A549 (cell line): Measurements from ENCODE around the gene ZYG11B. TPM values are rescaled to one million over a fixed set of nuclear protein-coding genes. Genes with fewer than 3 reads are reported as not detected.
"Not testable (repeated sequence)": the region's sequence is repeated elsewhere in the genome, so short reads cannot be mapped to it uniquely, and the experiment has no call there.

ENCODE experiments used
- ATAC-seq, 2 experiments: fragments of 200-7000 bp in 1 of 2; fragments of >200 bp in 1 of 2; cut with Nextera tagmentation in 1 of 2; cut with Tn5 transposase in 1 of 2; 3 replicates each; pipeline versions ENCODE4 v1.8.0 to v1.9.1; 2018 to 2020; ENCODE audit warnings: mild to moderate bottlenecking in 1 of 2, moderate library complexity in 1 of 2
- CTCF ChIA-PET: fragments of 300-600 bp; sonication (Branson Sonifier 250); formaldehyde crosslinking; extraction: SDS; loops from one replicate; lab custom pipeline; 2021; ENCODE audit warnings: antibody characterized with exemption, inconsistent platforms; lab: Yijun Ruan, JAX
- POLR2A ChIA-PET: fragments of 350-600 bp; formaldehyde crosslinking; extraction: SDS; loops from one replicate; lab custom pipeline; 2021; ENCODE audit warnings: antibody characterized with exemption, inconsistent platforms; lab: Yijun Ruan, JAX
- DNase-seq, 2 experiments: peaks; one replicate each; pipeline versions ENCODE4 v3.0.0 to v3.0.0-alpha.2; 2011 to 2016; ENCODE audit warnings: low read depth in 1 of 2, low spot score in 1 of 2
- FAIRE-seq: peaks from 2 replicates; lab custom pipeline; 2011; peaks lifted over from hg19 to GRCh38; lab: Jason Lieb, UNC
- H3K27ac ChIP-seq, 2 experiments: fragments of >200 bp; sonication (Bioruptor Twin); formaldehyde crosslinking; 3 replicates each; pipeline ENCODE4 v1.5.1; 2016 to 2017
- H3K4me1 ChIP-seq: fragments of >200 bp; sonication (Bioruptor Twin); formaldehyde crosslinking; 3 replicates; pipeline ENCODE4 v1.6.1; 2016
- H3K4me2 ChIP-seq: fragments of >200 bp; sonication (Bioruptor Twin); formaldehyde crosslinking; 3 replicates; pipeline ENCODE4 v1.6.1; 2016
- H3K4me3 ChIP-seq: fragments of >200 bp; sonication (Bioruptor Twin); formaldehyde crosslinking; 3 replicates; pipeline ENCODE4 v1.5.1; 2016
- H3K9me3 ChIP-seq: fragments of >200 bp; sonication (Bioruptor Twin); formaldehyde crosslinking; 3 replicates; pipeline ENCODE4 v1.6.1; 2016
- ATOH8 ChIP-seq: fragments of 250-450 bp; sonication (Bioruptor Pico); IDR thresholded peaks from 2 replicates; pipeline ENCODE4 v1.5.0; 2020; ENCODE audit warnings: low read depth, mild to moderate bottlenecking, moderate library complexity
- BHLHE40 ChIP-seq: IDR thresholded peaks from 2 replicates; pipeline ENCODE4 v1.6.1; 2012; ENCODE audit warnings: low read depth, low read length, inconsistent platforms
- CHD2 ChIP-seq: fragments of 150-350 bp; IDR thresholded peaks from 2 replicates; pipeline ENCODE4 v1.6.1; 2014; ENCODE audit warnings: low read length; ENCODE audit not compliant: partially characterized antibody
- CHD4 ChIP-seq: fragments of 200-600 bp; sonication (generic); IDR thresholded peaks from 2 replicates; pipeline ENCODE4 v1.6.1; 2016; ENCODE audit warnings: antibody characterized with exemption, mild to moderate bottlenecking, borderline replicate concordance
- CTCF ChIP-seq: fragments of >200 bp; sonication (Bioruptor Twin); formaldehyde crosslinking; IDR thresholded peaks from 3 replicates; pipeline ENCODE4 v1.5.1; 2016
- FOXS1 ChIP-seq: fragments of 250-450 bp; sonication (Bioruptor Pico); IDR thresholded peaks from 2 replicates; pipeline ENCODE4 v1.5.0; 2020; ENCODE audit warnings: mild to moderate bottlenecking, moderate library complexity
- HEYL ChIP-seq: fragments of 250-450 bp; sonication (Bioruptor Pico); IDR thresholded peaks from 2 replicates; pipeline ENCODE4 v1.8.0; 2021; ENCODE audit warnings: mild to moderate bottlenecking, moderate library complexity
- MAFK ChIP-seq: fragments of 450-650 bp; IDR thresholded peaks from 2 replicates; pipeline ENCODE4 v1.6.1; 2014; ENCODE audit not compliant: partially characterized antibody
- MAZ ChIP-seq: fragments of 150-350 bp; IDR thresholded peaks from 2 replicates; pipeline ENCODE4 v1.6.1; 2014; ENCODE audit warnings: antibody characterized with exemption, low read depth, low read length, borderline replicate concordance
- NFE2L2 ChIP-seq: fragments of 150-350 bp; conservative IDR thresholded peaks from 2 replicates; pipeline ENCODE4 v1.6.1; 2014; ENCODE audit warnings: low read length
- PBX3 ChIP-seq: IDR thresholded peaks from 2 replicates; pipeline ENCODE4 v1.6.1; 2012
- POLR2A ChIP-seq: IDR thresholded peaks from 2 replicates; pipeline ENCODE4 v1.6.1; 2012; ENCODE audit warnings: mild to moderate bottlenecking, low read length
- RAD21 ChIP-seq, 2 experiments: fragments of >200 bp in 1 of 2; sonication (Bioruptor Twin) in 1 of 2; formaldehyde crosslinking in 1 of 2; IDR thresholded peaks in 1 of 2; conservative IDR thresholded peaks in 1 of 2; 2 replicates in 1 of 2; 3 replicates in 1 of 2; pipeline ENCODE4 v1.6.1; 2012 to 2018; ENCODE audit warnings: inconsistent platforms in 1 of 2
- RARB ChIP-seq: fragments of 250-450 bp; sonication (Bioruptor Pico); IDR thresholded peaks from 2 replicates; pipeline ENCODE4 v1.8.0; 2021; ENCODE audit warnings: mild to moderate bottlenecking, moderate library complexity
- RNF2 ChIP-seq: fragments of 200-600 bp; sonication (generic); IDR thresholded peaks from 2 replicates; pipeline ENCODE4 v1.6.1; 2016; ENCODE audit warnings: low read depth, mild to moderate bottlenecking, antibody characterized with exemption, moderate library complexity, borderline replicate concordance
- SMC3 ChIP-seq: fragments of >200 bp; sonication (Bioruptor Twin); formaldehyde crosslinking; IDR thresholded peaks from 3 replicates; pipeline ENCODE4 v1.6.1; 2018; ENCODE audit warnings: inconsistent platforms
- ZNF302 ChIP-seq: fragments of 250-450 bp; sonication (Bioruptor Pico); IDR thresholded peaks from 2 replicates; pipeline ENCODE4 v1.9.0; 2021; ENCODE audit warnings: inconsistent platforms, mild to moderate bottlenecking, moderate library complexity
- WGBS: methylation state at CpG from one replicate; pipeline ENCODE4 v1.1.6; 2017; ENCODE audit errors: missing lambda C conversion rate; 5-methylcytosine and 5-hydroxymethylcytosine counted together
- polyA plus RNA-seq, 4 experiments: library from polyadenylated mRNA; depleted of rRNA in 3 of 4; stranded (reverse); fragments of >200 nt; fragmentation: RNase III in 1 of 4; extraction: RNeasy Plus Mini Kit Qiagen cat#74134 plus additional on column Dnase treatment in 1 of 4; gene quantifications; 2 replicates in 3 of 4; 3 replicates in 1 of 4; pipeline ENCODE4 v1.2.3, GENCODE V29; 2011 to 2017
- TF ChIP-seq, protein P1 (sequence below): fragments of 200-600 bp; sonication (generic); IDR thresholded peaks from 2 replicates; pipeline ENCODE4 v1.6.1; 2016; ENCODE audit warnings: antibody characterized with exemption, mild to moderate bottlenecking, moderate library complexity
- TF ChIP-seq, protein P2 (sequence below): IDR thresholded peaks from 2 replicates; pipeline ENCODE4 v1.6.1; 2012
- TF ChIP-seq, protein P3 (sequence below): IDR thresholded peaks from 2 replicates; pipeline ENCODE4 v1.6.1; 2012; ENCODE audit warnings: low read depth, borderline replicate concordance
- TF ChIP-seq, protein P4 (sequence below): fragments of >200 bp; sonication (Bioruptor Twin); formaldehyde crosslinking; IDR thresholded peaks from 3 replicates; pipeline ENCODE4 v1.6.1; 2016

ZYG11B gene
- polyA plus RNA-seq, 2 of the 4 experiments (the other 2 are of a cell fraction): 5.8 to 14.1 TPM

DNA sequence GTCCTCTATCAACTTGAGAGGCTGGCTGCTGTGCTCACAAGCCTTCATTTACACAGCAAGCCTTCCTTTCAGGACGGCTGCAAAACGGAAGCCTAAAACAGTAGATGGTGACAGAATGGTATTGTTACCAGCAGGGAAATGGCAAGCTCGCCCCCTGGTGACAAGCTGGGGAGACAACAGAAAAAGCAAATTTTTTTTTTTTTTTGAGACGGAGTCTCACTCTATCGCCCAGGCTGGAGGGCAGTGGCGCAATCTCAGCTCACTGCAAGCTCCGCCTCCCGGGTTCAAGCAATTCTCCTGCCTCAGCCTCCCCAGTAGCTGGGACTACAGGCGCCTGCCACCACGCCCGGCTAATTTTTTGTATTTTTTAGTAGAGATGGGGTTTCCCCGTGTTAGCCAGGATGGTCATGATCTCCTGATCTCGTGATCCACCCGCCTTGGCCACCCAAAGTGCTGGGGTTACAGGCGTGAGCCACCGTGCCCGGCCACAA, 39.9 kb upstream of the ZYG11B start:
- not testable (repeated sequence) for H3K4me2 ChIP-seq, H3K4me3 ChIP-seq, FAIRE-seq, H3K27ac ChIP-seq, H3K4me1 ChIP-seq, H3K9me3 ChIP-seq
- DNase-seq (peak; percentile 56 to 68), ATAC-seq (peak; percentile 87 to 89)
- 31% methylated on average over 17 of the region's 17 CpGs for WGBS
- CTCF ChIA-PET: interaction anchor here (0.6 to 2.2 kb wide), 31 partner anchors 8 to 740 kb away, joined by 3 to 12 read pairs (median 4); partner anchors contain the start of genes COA7 and TUT4
- TF ChIP-seq RAD21 (conservative IDR thresholded peaks at IDR 0.05 in 1 of 2, IDR thresholded peaks at IDR 0.05 in 1 of 2) (peak; percentile 68 to 81), SMC3 (peak; percentile 62; the same call in 2 of the 3 replicates), CTCF (peak; percentile 58)
- POLR2A ChIA-PET: interaction anchor here (2.4 kb wide), 1 partner anchor 133 kb away, joined by 12 read pairs; the partner anchor contains the start of gene TUT4

GRCh38 chr1:52686830-52687229, 39.4 kb upstream of the ZYG11B start:
- Histone ChIP-seq H3K27ac (no peak overlapping the region), H3K9me3 (no peaks in the 10 kb centered on the region), H3K4me3 (no peak overlapping the region), H3K4me1 (no peaks in the 10 kb centered on the region), H3K4me2 (no peak overlapping the region)
- ATAC-seq (peak in 1 of 2 experiments; percentile 56; a peak in 2 of 6 replicates), DNase-seq (no peak), FAIRE-seq (no peak)
- no peak for TF ChIP-seq ZNF302 (CRISPR knock-in tag)
- no peak for TF ChIP-seq POLR2A
- TF ChIP-seq MAFK: no peak
- no peak for TF ChIP-seq HEYL (CRISPR knock-in tag)
- TF ChIP-seq PBX3: no peak
- no peak for TF ChIP-seq FOXS1 (CRISPR knock-in tag)
- no peak for TF ChIP-seq ATOH8
- TF ChIP-seq CHD4: no peak
- no peak for TF ChIP-seq NFE2L2
- TF ChIP-seq RNF2: no peak
- TF ChIP-seq BHLHE40: no peak
- TF ChIP-seq RARB: no peak
- TF ChIP-seq, protein P1, sequence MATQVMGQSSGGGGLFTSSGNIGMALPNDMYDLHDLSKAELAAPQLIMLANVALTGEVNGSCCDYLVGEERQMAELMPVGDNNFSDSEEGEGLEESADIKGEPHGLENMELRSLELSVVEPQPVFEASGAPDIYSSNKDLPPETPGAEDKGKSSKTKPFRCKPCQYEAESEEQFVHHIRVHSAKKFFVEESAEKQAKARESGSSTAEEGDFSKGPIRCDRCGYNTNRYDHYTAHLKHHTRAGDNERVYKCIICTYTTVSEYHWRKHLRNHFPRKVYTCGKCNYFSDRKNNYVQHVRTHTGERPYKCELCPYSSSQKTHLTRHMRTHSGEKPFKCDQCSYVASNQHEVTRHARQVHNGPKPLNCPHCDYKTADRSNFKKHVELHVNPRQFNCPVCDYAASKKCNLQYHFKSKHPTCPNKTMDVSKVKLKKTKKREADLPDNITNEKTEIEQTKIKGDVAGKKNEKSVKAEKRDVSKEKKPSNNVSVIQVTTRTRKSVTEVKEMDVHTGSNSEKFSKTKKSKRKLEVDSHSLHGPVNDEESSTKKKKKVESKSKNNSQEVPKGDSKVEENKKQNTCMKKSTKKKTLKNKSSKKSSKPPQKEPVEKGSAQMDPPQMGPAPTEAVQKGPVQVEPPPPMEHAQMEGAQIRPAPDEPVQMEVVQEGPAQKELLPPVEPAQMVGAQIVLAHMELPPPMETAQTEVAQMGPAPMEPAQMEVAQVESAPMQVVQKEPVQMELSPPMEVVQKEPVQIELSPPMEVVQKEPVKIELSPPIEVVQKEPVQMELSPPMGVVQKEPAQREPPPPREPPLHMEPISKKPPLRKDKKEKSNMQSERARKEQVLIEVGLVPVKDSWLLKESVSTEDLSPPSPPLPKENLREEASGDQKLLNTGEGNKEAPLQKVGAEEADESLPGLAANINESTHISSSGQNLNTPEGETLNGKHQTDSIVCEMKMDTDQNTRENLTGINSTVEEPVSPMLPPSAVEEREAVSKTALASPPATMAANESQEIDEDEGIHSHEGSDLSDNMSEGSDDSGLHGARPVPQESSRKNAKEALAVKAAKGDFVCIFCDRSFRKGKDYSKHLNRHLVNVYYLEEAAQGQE: no peak
- TF ChIP-seq, protein P2, sequence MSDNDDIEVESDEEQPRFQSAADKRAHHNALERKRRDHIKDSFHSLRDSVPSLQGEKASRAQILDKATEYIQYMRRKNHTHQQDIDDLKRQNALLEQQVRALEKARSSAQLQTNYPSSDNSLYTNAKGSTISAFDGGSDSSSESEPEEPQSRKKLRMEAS: no peak
- TF ChIP-seq, protein P3, sequence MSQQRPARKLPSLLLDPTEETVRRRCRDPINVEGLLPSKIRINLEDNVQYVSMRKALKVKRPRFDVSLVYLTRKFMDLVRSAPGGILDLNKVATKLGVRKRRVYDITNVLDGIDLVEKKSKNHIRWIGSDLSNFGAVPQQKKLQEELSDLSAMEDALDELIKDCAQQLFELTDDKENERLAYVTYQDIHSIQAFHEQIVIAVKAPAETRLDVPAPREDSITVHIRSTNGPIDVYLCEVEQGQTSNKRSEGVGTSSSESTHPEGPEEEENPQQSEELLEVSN: no peak
- no peak for TF ChIP-seq CHD2
- TF ChIP-seq, protein P4, sequence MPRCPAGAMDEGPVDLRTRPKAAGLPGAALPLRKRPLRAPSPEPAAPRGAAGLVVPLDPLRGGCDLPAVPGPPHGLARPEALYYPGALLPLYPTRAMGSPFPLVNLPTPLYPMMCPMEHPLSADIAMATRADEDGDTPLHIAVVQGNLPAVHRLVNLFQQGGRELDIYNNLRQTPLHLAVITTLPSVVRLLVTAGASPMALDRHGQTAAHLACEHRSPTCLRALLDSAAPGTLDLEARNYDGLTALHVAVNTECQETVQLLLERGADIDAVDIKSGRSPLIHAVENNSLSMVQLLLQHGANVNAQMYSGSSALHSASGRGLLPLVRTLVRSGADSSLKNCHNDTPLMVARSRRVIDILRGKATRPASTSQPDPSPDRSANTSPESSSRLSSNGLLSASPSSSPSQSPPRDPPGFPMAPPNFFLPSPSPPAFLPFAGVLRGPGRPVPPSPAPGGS: no peak
- no peak for TF ChIP-seq MAZ
- TF ChIP-seq CTCF: no peak
- ChIA-PET POLR2A (interaction anchor here (2.4 kb wide), 1 partner anchor 134 kb away, joined by 12 read pairs; the partner anchor contains the start of gene TUT4), CTCF (interaction anchor here (0.6 to 2.2 kb wide), 22 partner anchors 8 to 504 kb away, joined by 3 to 12 read pairs (median 4); partner anchors contain the start of genes COA7 and TUT4)
- WGBS: 76% methylated on average over 5 of the region's 5 CpGs
